Fibroblast of lung (primary cell): ENCODE measurements around the gene IL23R. TPM values are rescaled to one million over a fixed set of nuclear protein-coding genes. Genes with fewer than 3 reads are reported as not detected.
A peak's percentile ranks its signal among the peaks of the same experiment; 100 is the strongest.

Experiments used
- DNase-seq, 2 donors: peaks; one replicate each; pipeline versions ENCODE4 v3.0.0 to v3.0.0-alpha.2; 2010; ENCODE audit warnings: low read depth in 2 of 2
- H2AFZ ChIP-seq: 2 replicates; pipeline ENCODE4 v1.5.1; 2012; ENCODE audit warnings: low read length, control low read depth, inconsistent platforms
- H3K27ac ChIP-seq: 2 replicates; pipeline ENCODE4 v1.5.1; 2011; ENCODE audit warnings: low read length, control low read depth; ENCODE audit not compliant: insufficient read depth
- H3K27me3 ChIP-seq: 2 replicates; pipeline ENCODE4 v1.5.1; 2011; ENCODE audit warnings: mild to moderate bottlenecking, low read length; ENCODE audit not compliant: control insufficient read depth, insufficient read depth
- H3K36me3 ChIP-seq: 2 replicates; pipeline ENCODE4 v1.5.1; 2011; ENCODE audit warnings: low read length; ENCODE audit not compliant: control insufficient read depth, insufficient read depth
- H3K4me1 ChIP-seq: 2 replicates; pipeline ENCODE4 v1.5.1; 2011; ENCODE audit warnings: low read length; ENCODE audit not compliant: control insufficient read depth, insufficient read depth; ENCODE audit errors: extremely low read depth
- H3K4me2 ChIP-seq: 2 replicates; pipeline ENCODE4 v1.5.1; 2011; ENCODE audit warnings: low read length, control low read depth; ENCODE audit not compliant: insufficient read depth; ENCODE audit errors: extremely low read depth
- H3K4me3 ChIP-seq, 4 experiments: fragments of 200-600 bp in 1 of 4; sonication (generic) in 1 of 4; replicated peaks in 1 of 4; 2 replicates each; pipeline ENCODE4 v1.5.1; 2011 to 2016; ENCODE audit warnings: low read length in 4 of 4, low read depth in 3 of 4, mild to moderate bottlenecking in 3 of 4, control low read depth in 2 of 4, inconsistent platforms in 1 of 4, mixed read lengths in 1 of 4; ENCODE audit not compliant: insufficient read depth in 1 of 4; ENCODE audit errors: control extremely low read depth in 1 of 4
- H3K79me2 ChIP-seq: 2 replicates; pipeline ENCODE4 v1.5.1; 2012; ENCODE audit warnings: mild to moderate bottlenecking, low read length, inconsistent platforms; ENCODE audit not compliant: control insufficient read depth, insufficient read depth
- H3K9ac ChIP-seq: 2 replicates; pipeline ENCODE4 v1.5.1; 2011; ENCODE audit warnings: mild to moderate bottlenecking, low read length, control low read depth; ENCODE audit not compliant: insufficient read depth
- H3K9me3 ChIP-seq: 2 replicates; pipeline ENCODE4 v1.5.1; 2012; ENCODE audit warnings: low read depth, low read length; ENCODE audit not compliant: control insufficient read depth, insufficient read depth
- H4K20me1 ChIP-seq: 2 replicates; pipeline ENCODE4 v1.5.1; 2011; ENCODE audit warnings: low read length; ENCODE audit not compliant: control insufficient read depth, insufficient read depth; ENCODE audit errors: extremely low read depth
- EZH2 ChIP-seq: IDR thresholded peaks from 2 replicates; pipeline ENCODE4 v1.5.1; 2012; ENCODE audit warnings: low read length, control low read depth, mild to moderate bottlenecking; ENCODE audit errors: missing control alignments
- polyA plus RNA-seq, 2 donors: library from polyadenylated mRNA; depleted of rRNA in 1 of 2; stranded (reverse) in 1 of 2; unstranded in 1 of 2; fragments of >200 nt; gene quantifications; 2 replicates each; pipeline ENCODE4 v1.2.1, GENCODE V29; 2011 to 2012; ENCODE audit warnings: missing spikeins in 1 of 2
- total RNA-seq: library from RNA; depleted of rRNA; stranded (reverse); fragments of >200 nt; gene quantifications from 2 replicates; pipeline ENCODE4 v1.2.1, GENCODE V29; 2014
- TF ChIP-seq, protein P1 (sequence below), 2 donors: IDR thresholded peaks in 1 of 2; conservative IDR thresholded peaks in 1 of 2; 1 replicate in 1 of 2; 2 replicates in 1 of 2; pipeline ENCODE4 v1.5.1; 2011 to 2012; ENCODE audit warnings: low read length in 2 of 2, control low read depth in 1 of 2, inconsistent platforms in 1 of 2, low read depth in 1 of 2, mild to moderate bottlenecking in 1 of 2

Gene IL23R
- total and polyA plus RNA-seq, 2 donors (not counting 1 experiment from before 2014, with no cell fraction given), result not detected

GRCh38 chr1:67148516-67149178 is 17.6 kb upstream of the IL23R start:
- Histone ChIP-seq H3K79me2 (no peaks in the 10 kb centered on the region), H3K36me3 (no peaks in the 10 kb centered on the region), H3K27ac (no peak overlapping the region), H3K4me2 (no peak overlapping the region), H3K4me1 (no peaks in the 10 kb centered on the region), H3K9me3 (no peaks in the 10 kb centered on the region), H3K9ac (no peak overlapping the region), H2AFZ (peak overlapping the region; percentile 64), H3K27me3 (no peaks in the 10 kb centered on the region), H3K4me3 (no peak overlapping the region), H4K20me1 (no peaks in the 10 kb centered on the region)
- TF ChIP-seq, protein P1, sequence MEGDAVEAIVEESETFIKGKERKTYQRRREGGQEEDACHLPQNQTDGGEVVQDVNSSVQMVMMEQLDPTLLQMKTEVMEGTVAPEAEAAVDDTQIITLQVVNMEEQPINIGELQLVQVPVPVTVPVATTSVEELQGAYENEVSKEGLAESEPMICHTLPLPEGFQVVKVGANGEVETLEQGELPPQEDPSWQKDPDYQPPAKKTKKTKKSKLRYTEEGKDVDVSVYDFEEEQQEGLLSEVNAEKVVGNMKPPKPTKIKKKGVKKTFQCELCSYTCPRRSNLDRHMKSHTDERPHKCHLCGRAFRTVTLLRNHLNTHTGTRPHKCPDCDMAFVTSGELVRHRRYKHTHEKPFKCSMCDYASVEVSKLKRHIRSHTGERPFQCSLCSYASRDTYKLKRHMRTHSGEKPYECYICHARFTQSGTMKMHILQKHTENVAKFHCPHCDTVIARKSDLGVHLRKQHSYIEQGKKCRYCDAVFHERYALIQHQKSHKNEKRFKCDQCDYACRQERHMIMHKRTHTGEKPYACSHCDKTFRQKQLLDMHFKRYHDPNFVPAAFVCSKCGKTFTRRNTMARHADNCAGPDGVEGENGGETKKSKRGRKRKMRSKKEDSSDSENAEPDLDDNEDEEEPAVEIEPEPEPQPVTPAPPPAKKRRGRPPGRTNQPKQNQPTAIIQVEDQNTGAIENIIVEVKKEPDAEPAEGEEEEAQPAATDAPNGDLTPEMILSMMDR (conservative IDR thresholded peaks at IDR 0.05 in 1 of 2, IDR thresholded peaks at IDR 0.05 in 1 of 2; ENCODE audit: low read depth in 1 of 2, low read length in 2 of 2), result no peak
- TF ChIP-seq EZH2, result no peak
- no peak for DNase-seq

DNA sequence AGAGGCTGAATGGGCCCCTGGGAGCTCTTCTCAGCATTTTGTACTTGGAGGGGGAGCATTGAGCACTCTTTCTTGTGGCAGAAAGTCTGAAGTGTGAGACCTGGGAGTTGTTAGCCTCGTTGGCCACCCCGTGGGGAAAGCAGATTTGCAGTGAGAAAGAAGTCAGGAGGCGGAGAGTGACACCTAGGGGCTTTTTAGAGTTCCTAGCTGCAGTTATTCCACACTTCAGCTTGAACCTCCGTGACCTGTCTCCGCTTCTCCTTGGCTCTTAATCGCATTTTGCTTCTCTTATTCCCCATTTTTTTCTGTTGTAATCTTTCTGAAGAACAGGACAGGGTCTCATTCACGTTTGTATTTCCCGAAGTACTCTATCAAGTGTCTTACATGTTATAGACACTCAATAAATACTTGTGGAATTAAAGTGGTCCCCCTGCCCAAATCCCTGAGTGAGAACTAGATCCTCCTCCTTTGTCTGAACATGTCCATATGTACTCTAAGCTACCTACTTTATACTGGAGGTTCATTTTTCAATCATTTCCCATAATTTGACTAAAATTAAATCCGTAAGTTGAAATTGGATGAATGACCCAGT is 17.0 kb upstream of the IL23R start:
- no peaks in the 10 kb centered on the region for H3K79me2 ChIP-seq
- DNase-seq, result peak; percentile 76 to 90
- H3K4me1 ChIP-seq, result no peaks in the 10 kb centered on the region
- H3K27me3 ChIP-seq, result no peaks in the 10 kb centered on the region
- no peak overlapping the region for H2AFZ ChIP-seq
- no peak overlapping the region for H3K27ac ChIP-seq
- no peak for TF ChIP-seq EZH2
- TF ChIP-seq, protein P1 (conservative IDR thresholded peaks at IDR 0.05 in 1 of 2, IDR thresholded peaks at IDR 0.05 in 1 of 2; ENCODE audit: low read depth in 1 of 2, low read length in 2 of 2), result peak; percentile 87 to 90
- no peaks in the 10 kb centered on the region for H3K36me3 ChIP-seq
- H3K9ac ChIP-seq, result no peak overlapping the region
- no peaks in the 10 kb centered on the region for H4K20me1 ChIP-seq
- no peaks in the 10 kb centered on the region for H3K9me3 ChIP-seq
- H3K4me3 ChIP-seq, result no peak overlapping the region
- no peak overlapping the region for H3K4me2 ChIP-seq

- Histone ChIP-seq H3K4me3 (no peak overlapping the region), H3K36me3 (no peaks in the 10 kb centered on the region), H2AFZ (no peak overlapping the region), H3K27ac (no peak overlapping the region), H3K9ac (no peak overlapping the region), H3K79me2 (no peaks in the 10 kb centered on the region), H4K20me1 (no peaks in the 10 kb centered on the region), H3K4me2 (no peak overlapping the region), H3K4me1 (no peaks in the 10 kb centered on the region), H3K9me3 (no peaks in the 10 kb centered on the region), H3K27me3 (no peaks in the 10 kb centered on the region)
- DNase-seq, result no peak
- TF ChIP-seq, protein P1 (conservative IDR thresholded peaks at IDR 0.05 in 1 of 2, IDR thresholded peaks at IDR 0.05 in 1 of 2; ENCODE audit: low read depth in 1 of 2, low read length in 2 of 2), result no peak
- no peak for TF ChIP-seq EZH2
Measured at GRCh38 chr1:67150931-67151330, 15.3 kb upstream of the IL23R start.
